ENCODE data around the gene MYO3B. TPM values are rescaled to one million over a fixed set of nuclear protein-coding genes. Genes with fewer than 3 reads are reported as not detected.

The MYO3B gene
- total RNA-seq, 2 donors from 2014 or later = 0.09 to 0.74 TPM

DNA sequence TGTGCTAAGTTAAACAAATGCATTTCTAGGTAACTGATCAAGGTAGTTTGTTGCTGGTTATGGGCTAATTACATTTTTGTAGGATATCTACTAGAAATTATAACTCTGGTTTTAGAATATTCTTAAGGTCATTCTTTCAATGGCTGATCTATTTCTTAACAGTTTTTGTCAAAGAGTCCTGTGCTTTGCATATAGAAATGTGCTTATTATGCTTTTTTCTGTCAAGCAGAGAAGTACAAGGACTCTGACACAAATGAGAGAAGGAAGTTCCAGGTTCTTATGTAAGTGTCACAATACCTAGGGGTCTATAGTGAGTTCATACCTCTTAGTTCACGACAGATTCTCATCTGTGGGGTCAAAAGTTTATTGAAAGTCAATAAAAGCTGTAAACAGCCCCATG lies 88.4 kb downstream of the MYO3B start:
- Histone ChIP-seq H3K36me3 (no peaks in the 10 kb centered on the region), H3K4me1 (replicated peaks) (no peaks in the 10 kb centered on the region), H3K27ac (no peak overlapping the region), H3K9me3 (no peaks in the 10 kb centered on the region), H3K4me3 (no peak overlapping the region), H3K27me3 (replicated peaks; ENCODE audit: insufficient read depth) (no peaks in the 10 kb centered on the region)
- TF ChIP-seq POLR2A (IDR thresholded peaks at IDR 0.05) (no peak), POLR2AphosphoS5 (IDR thresholded peaks at IDR 0.05) (no peak)
- TF ChIP-seq, protein P1, sequence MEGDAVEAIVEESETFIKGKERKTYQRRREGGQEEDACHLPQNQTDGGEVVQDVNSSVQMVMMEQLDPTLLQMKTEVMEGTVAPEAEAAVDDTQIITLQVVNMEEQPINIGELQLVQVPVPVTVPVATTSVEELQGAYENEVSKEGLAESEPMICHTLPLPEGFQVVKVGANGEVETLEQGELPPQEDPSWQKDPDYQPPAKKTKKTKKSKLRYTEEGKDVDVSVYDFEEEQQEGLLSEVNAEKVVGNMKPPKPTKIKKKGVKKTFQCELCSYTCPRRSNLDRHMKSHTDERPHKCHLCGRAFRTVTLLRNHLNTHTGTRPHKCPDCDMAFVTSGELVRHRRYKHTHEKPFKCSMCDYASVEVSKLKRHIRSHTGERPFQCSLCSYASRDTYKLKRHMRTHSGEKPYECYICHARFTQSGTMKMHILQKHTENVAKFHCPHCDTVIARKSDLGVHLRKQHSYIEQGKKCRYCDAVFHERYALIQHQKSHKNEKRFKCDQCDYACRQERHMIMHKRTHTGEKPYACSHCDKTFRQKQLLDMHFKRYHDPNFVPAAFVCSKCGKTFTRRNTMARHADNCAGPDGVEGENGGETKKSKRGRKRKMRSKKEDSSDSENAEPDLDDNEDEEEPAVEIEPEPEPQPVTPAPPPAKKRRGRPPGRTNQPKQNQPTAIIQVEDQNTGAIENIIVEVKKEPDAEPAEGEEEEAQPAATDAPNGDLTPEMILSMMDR (IDR thresholded peaks at IDR 0.05) = no peak
- intact Hi-C loops (cut with DNase I) = no loop called here
- WGBS = 26% methylated on average over 1 of the region's 1 CpG
- no peak for DNase-seq (ENCODE audit: low spot score)

DNA sequence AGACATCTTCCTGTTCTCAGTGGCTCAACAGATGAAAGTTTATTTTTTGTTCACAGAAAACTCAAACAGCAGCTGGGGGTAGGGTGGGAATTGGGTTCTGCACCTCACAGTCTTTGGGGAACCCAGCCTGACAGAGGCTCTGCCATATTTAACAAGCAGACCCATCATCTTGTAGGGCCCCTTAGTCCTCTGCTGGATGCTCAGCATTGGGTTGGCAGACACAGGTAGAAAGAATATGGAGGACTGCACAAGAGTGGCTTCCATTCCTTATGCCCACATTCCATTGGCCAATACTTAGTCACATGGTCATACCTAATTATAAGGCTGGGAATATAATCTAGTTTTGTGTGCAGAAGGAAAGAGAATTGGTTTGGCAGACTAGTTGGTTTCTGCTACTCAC lies 89.1 kb downstream of the MYO3B start:
- Histone ChIP-seq H3K36me3 (no peaks in the 10 kb centered on the region), H3K4me3 (no peak overlapping the region), H3K9me3 (no peaks in the 10 kb centered on the region), H3K27me3 (replicated peaks; ENCODE audit: insufficient read depth) (no peaks in the 10 kb centered on the region), H3K27ac (no peak overlapping the region), H3K4me1 (replicated peaks) (no peaks in the 10 kb centered on the region)
- DNase-seq (ENCODE audit: low spot score) = no peak
- intact Hi-C loops (cut with DNase I) = no loop called here
- no peak for TF ChIP-seq POLR2AphosphoS5 (IDR thresholded peaks at IDR 0.05)
- TF ChIP-seq, protein P1 (IDR thresholded peaks at IDR 0.05) = no peak
- no peak for TF ChIP-seq POLR2A (IDR thresholded peaks at IDR 0.05)

DNA sequence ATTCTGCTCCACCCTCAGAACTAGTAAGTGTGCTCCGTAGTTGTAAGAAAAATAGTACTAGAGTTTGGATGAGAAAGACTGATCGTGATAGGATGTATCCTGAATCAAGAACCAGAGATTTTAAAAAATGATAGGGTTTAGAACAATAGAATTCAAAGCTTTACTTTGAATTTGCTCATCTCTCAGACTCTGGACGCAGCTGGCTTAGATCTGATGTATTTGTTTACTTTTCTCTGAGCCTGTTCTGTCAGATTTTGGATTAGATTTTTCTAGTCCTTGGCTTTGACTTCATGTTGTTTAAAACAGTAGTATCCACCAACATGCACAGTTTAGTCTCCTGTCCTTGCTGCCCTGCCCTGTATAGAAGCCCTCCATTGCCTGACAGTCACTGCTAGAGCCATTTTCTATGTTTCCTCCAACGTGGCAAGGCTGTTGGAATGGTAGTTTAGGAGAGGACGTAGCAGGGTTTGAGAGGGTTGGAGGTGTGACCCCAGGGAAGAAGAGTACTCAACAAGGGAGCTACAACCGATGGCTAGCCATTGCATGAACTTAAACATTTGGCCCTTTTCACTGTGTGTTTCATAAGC lies 92.4 kb downstream of the MYO3B start:
- H3K9me3 ChIP-seq = no peaks in the 10 kb centered on the region

DNA sequence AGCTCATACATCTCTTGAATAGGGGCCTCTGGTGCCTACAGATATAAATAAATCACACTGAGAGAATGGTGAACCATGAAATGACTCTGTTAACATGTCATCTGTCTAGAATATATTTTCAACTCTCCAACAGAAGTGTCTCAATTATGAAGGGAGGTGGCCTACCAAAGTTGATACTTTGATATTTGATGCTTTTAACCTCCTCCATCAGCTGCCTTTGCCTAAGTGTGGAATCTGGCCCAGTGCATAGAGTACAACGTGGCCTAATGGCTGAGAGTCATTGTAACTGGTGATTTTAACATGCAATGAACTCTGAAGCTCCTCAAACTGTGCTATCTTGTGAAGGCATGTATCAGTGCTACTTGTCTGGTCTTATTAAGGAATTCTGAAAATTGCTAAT lies 93.4 kb downstream of the MYO3B start:
- no peaks in the 10 kb centered on the region for H3K27me3 ChIP-seq (replicated peaks; ENCODE audit: insufficient read depth)
- no peak overlapping the region for H3K27ac ChIP-seq
- DNase-seq (ENCODE audit: low spot score) = no peak
- no peaks in the 10 kb centered on the region for H3K36me3 ChIP-seq
- H3K4me3 ChIP-seq = no peak overlapping the region
- H3K4me1 ChIP-seq (replicated peaks) = no peaks in the 10 kb centered on the region
- TF ChIP-seq POLR2A (IDR thresholded peaks at IDR 0.05) (no peak), POLR2AphosphoS5 (IDR thresholded peaks at IDR 0.05) (no peak)
- TF ChIP-seq, protein P1 (IDR thresholded peaks at IDR 0.05) = no peak
- WGBS = 24% methylated on average over 1 of the region's 1 CpG
- H3K9me3 ChIP-seq = no peaks in the 10 kb centered on the region
- intact Hi-C loops (cut with DNase I) = no loop called here

More for the DNA sequence above, 92.4 kb downstream of the MYO3B start:
- intact Hi-C loops (cut with DNase I) = no loop called here
- no peak overlapping the region for H3K4me3 ChIP-seq
- no peak overlapping the region for H3K27ac ChIP-seq
- H3K36me3 ChIP-seq = no peaks in the 10 kb centered on the region
- H3K27me3 ChIP-seq (replicated peaks; ENCODE audit: insufficient read depth) = no peaks in the 10 kb centered on the region
- TF ChIP-seq, protein P1 (IDR thresholded peaks at IDR 0.05) = no peak
- no peaks in the 10 kb centered on the region for H3K4me1 ChIP-seq (replicated peaks)
- WGBS = 41% methylated on average over 6 of the region's 6 CpGs
- DNase-seq (ENCODE audit: low spot score) = no peak

DNA sequence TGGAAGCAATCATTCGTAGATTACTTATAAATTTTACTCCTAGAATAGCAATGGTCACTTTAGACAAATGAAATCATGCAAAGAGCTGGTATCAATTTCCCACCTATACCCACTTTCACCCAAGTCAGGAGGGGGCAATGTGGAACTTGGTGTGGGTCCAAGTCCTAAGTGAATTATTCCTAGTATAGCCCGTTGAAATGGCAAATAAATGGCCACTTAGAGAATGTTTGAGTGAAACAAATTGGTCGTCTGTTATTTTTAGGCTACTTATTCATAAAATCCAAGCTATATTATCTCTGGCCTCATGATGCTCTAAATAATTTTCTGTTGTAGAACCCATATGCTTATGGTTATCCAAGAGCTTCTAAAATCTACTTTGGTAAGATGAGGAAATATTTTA lies 98.1 kb downstream of the MYO3B start:
- 69% methylated on average over 3 of the region's 3 CpGs for WGBS
- TF ChIP-seq POLR2AphosphoS5 (IDR thresholded peaks at IDR 0.05) = no peak
- no peak for TF ChIP-seq POLR2A (IDR thresholded peaks at IDR 0.05)

More for the DNA sequence above, 98.1 kb downstream of the MYO3B start:
- DNase-seq (ENCODE audit: low spot score) = no peak
- Histone ChIP-seq H3K27ac (no peak overlapping the region), H3K36me3 (no peaks in the 10 kb centered on the region), H3K9me3 (no peaks in the 10 kb centered on the region), H3K27me3 (replicated peaks; ENCODE audit: insufficient read depth) (no peaks in the 10 kb centered on the region), H3K4me3 (no peak overlapping the region), H3K4me1 (replicated peaks) (no peaks in the 10 kb centered on the region)
- intact Hi-C loops (cut with DNase I) = no loop called here

Measured in prostate gland (tissue), 2 donors.